GM18873 (cell line): ENCODE results near the gene DAB1.

Experiments used
- ATAC-seq: cut with Tn5 transposase; IDR thresholded peaks from one replicate; pipeline ENCODE4 v1.9.1; 2021; ENCODE audit warnings: mild to moderate bottlenecking, moderate library complexity, moderate number of reproducible peaks; ENCODE audit not compliant: unreplicated experiment, low FRiP score

The DAB1 gene

DNA sequence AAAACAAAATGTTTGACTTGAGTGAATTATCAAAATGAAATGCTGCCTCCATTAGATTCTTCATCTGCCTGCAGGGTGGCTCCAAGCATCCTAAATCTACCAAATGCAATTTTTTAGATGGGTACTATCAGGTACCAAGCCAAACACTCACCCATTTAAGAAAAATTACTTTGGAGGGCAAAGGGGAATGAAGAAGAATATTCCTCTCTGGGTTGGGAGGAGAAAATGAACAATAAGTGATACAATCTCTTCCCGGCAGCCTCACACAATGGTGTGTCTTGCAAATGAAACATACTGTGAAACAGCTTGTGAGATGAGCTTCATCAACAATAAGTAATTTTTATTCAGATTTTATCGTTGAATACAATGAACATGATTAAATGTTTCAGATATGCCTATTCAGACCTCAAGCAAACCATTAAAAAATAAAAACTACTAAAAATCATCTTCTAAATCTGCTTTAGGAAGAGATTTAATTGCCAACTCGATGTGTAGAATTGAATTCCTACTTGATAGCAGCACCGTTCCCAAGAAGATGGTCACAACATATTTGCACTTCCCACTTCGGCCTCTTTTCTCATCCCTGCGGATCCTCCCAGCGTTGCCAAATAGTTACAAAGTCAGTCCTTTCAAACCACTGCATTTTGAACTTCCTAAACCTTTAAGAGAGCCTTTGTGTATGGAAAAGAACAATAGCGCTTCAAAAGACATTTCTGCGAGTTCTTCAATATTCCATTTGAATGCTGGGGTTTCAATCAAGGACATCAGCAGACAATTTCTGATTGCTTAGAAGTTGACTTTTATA is 2.7 kb downstream of the DAB1 start:
- ATAC-seq = no peak

DNA sequence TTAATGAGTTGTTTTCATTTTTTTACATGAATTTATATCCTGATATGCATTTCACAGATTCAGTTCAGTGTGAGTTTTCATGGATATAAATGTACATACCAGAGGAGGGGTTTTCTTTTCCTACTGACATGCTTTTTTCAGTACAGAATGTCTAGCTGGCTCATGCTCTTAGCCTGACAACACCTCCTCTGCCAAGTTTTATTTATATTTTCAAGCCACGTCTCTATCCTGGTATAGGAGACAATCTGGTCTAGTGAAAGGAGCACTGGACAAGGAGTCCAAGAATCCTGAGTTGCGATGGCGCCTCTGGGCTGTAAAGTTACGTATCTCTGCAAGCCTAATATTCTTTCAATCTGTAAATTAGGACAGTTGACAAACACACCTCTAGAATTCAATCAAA is 4.9 kb downstream of the DAB1 start:
- ATAC-seq = no peak

DNA sequence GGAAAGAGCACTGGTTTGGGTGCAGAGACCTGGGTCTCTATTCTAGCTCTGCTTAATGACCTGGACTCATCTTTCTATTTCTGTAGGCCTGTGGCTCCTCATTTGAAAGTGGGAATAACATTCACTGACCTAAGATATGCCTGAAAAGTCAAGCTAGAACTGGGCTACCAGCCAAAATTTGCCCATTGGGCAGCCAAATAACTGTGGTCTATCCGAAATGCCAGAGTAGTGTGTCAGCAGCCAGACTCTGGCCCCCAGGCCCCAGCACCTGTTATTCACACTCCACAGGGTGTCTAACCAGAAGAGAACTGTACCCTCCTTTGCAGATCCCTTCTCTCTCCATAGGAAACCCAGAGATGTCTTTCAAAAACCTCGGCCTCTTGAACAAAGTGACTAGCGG is 12.6 kb downstream of the DAB1 start:
- no peak for ATAC-seq

DNA sequence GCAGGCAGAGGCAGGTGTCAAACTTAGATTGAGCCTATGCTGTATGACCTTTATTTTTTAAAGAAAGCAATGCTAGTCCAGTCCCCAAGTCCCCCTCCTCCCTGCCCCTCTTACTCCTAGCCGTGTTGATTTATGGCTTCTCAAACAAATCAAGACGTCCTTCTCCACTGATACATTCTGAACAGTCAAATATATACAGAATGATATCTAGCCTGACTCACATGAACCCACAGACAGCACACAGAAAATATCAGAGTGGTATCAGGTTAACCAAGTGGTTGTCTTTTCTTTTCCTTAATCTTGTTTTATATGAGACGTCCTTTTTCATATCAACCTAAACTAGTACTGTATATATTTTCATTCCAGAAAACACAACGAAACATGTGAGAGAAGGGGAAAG is 13.4 kb downstream of the DAB1 start:
- no peak for ATAC-seq

DNA sequence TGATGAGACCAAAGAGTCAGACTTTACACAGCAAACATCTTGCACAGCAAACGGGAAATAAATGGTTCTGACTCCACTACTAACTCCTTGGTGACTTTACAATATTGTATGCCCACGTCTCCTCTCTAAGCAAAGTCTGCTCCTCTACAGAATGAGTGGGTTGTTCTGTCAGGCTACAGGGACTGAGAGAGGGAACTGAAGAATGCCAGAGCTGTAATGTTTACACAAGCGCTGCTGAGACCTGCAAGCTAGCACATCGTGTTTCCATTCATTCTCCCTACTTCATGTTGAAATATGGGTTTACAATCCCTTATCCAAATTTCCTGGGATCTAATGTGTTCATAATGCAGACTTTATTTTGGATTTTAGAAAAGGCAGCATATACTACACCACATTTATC is 15.9 kb downstream of the DAB1 start:
- ATAC-seq = no peak

DNA sequence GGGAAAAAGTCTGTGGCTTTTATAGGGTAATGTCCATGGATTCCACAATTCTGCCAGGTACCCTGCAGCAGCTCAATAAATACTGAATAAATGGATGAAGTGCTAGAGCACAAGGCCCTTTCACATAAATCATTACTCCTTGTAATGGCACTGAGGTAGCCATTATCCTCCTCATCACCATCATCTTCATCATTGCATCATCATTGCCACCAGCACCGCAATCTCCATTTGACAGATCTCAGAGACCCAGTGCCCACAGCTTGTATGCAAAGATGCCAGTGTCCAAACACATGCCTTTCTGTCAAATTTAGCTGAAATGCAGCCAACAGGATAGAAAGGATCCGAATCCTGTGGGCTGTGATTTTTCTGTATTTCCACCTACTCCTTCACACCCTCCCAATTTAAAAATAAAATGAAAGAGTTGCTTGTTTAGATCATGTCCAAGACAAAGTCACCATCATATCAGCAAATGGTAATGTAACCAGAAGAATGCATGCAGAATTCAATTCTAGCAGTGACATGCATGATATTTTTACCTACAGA is 17.4 kb downstream of the DAB1 start:
- ATAC-seq = no peak

DNA sequence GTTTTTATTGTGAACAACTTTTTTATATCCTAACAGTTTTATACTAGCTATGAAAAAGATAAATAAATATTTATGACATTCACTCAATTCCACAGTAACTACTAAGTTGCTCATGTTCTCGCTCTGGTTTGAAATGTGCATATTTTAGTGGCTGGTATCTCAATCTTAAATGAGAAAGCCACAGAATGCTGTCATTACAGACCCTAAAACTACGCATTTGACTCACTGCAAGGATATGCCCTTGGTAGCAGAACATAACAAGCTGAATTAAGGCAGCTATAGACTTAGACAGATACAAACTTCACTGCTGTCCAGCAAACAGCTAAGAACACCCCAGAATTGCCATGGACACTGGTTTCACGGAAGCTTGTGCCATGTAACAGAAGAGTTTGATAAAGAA is 19.0 kb downstream of the DAB1 start:
- ATAC-seq = no peak

DNA sequence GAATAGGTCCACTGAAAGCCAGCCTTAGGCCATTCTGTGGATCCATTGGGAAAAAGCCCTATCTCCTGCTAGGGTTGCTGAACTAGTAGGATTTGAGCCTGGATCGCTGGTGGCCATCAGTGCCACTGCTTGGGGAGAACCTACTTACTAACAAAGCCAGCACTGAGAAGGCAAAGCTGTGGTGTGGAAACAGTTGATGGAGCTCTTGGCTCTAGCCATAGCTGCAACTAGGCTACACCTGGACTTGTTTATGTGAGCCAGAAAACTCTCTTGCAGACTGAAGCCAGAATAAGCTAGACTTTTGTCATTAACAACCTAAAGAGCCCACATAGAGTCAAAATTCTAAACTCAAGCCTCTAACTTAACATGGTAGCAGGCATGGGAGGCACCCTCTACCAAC is 20.7 kb downstream of the DAB1 start:
- no peak for ATAC-seq

DNA sequence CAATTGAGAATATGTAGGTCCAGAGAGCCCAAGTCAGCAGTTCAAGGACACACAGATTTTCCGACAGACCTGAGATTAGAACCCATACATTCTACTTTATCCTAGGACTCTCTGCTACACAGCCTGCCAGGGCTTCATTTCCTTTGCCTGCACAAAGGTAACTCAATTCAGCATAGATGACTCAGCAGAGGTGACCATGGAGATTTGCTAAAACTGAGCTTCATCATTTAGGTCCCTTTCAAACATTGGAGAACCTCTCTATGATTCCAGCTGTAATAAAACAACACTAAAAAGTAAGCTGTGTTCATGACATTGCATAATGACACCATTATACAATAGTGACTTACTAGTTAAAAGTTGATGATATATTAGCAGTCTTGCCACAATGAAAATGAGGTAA is 22.2 kb downstream of the DAB1 start:
- no peak for ATAC-seq

DNA sequence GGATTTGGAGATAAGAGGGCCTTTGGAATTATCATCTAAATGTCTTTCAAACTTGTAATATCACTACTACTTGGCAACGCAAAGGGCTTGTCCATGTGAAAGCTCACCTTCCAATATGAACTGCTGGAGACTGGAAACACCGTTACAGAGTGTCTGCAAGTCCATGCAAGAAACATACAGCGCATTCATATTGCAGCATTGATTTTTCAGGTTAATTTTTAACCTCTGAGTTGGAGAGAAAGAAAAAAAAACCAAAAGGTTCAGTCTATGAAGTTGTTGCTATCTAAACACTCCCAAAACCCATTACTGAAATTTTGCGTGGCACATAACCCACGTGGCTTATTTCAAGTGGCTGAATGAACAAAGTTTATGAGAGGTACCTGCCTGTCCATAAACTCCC is 23.8 kb downstream of the DAB1 start:
- no peak for ATAC-seq

DNA sequence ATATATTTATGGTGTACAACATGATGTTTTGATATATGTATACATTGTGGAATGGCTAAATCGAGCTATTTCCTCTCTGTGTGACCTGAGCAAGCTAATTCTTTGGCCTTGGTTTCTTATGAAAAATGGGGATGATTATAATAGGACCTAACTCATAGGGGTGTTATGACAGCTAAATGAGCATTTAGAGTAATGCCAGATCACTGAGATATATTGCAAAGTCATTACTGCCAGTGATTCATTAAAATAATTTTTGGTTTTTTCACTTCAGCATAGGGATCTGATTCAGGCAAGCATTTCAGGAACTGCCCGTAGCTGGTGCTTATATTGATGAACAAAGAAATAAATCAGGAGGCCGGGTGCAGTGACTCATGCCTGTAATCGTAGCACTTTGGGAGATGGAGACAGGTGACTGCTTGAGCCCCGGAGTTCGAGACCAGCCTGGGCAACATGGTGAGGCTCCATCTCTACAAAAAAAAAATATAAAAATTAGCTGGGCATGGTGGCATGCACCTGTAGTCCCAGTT is 30.7 kb downstream of the DAB1 start:
- no peak for ATAC-seq

DNA sequence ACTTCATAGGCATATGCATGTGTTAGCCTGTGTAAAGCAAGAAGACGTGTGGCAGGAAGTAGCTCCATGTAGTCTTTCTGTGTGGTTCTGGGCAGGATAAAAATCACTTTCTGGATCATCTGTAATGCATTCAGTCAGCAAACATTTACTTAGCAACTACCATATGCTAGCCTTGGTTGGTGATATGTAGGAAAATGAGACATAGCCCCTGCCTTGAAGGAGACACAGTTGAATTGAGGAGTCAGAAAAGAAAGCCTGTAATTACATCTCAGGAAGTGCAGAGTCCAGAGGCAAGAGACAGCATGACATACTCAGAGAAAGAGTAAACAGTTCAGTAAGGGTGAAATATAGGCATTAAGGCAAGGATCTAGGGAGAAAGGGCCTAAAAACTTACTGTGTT is 38.5 kb downstream of the DAB1 start:
- ATAC-seq = no peak

DNA sequence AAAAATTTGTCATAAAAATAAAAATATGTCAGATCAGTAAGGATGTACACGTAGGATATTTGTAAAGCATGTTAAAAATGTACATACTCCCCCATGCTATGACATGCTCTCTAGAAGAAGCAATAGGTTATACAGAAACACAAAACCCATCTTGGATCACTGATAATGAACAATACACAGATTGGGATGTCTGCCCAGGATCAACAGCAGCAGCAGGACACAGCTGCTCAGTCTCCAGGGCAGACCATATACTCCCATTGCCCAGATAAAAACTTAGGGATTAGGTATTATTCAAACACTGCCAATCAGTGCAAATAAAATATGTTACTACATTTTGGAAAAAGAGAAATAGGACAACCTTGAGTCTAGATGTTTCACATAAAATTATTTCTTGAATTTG is 39.0 kb downstream of the DAB1 start:
- no peak for ATAC-seq

DNA sequence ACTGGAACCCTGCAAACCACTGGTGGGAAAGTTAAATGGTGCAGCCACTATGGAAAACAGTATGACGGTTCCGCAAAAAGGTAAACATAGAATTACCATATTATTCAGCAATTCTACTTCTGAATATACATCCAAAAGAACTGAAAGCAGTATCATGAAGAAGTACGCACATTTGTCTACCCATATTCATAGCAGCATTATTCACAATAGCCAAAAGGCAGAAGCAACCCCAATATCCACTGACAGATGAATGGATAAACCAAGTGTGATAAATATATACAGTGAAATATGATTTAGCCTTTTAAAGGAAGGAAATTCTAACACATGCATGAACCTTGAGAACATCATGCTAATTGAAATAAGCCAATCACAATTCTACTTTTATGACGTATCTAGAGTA is 39.6 kb downstream of the DAB1 start:
- no peak for ATAC-seq

DNA sequence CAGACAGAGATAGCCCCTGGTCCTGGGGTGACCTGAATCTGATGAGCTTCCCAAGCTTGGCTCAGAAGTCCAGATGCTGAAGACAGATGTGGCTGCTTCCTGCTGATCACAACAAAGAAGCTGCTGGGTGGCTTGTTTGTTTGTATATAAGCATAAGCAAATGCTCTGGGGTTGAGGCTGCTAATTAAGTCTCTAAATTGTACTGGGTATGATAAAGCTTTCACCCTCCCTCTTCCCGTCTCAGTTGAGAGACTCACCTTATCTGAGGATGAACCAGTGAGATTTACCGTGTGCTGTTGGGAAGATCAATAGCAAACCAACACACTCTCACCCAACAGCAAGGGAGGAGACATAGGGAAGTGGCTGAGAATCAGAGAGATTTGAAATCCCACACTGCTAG is 42.0 kb downstream of the DAB1 start:
- no peak for ATAC-seq

DNA sequence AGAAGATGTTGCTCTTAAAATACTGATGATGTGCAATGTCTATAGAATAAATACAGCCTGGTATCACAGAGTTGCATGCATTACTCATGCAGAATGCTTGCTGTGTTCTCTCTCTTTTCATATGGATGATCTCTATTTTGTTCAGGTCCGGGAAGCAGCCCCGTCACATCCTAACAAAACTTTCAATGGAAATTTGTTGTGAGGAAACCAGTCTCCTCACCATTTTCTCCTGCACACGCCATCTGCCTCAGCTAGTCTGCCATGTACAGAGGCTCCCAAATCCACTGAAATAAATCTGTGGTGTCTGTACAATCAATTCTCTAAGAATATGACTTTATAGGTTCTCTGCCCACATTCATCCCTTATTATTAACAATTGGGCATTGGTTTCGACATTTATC is 42.4 kb downstream of the DAB1 start:
- no peak for ATAC-seq

DNA sequence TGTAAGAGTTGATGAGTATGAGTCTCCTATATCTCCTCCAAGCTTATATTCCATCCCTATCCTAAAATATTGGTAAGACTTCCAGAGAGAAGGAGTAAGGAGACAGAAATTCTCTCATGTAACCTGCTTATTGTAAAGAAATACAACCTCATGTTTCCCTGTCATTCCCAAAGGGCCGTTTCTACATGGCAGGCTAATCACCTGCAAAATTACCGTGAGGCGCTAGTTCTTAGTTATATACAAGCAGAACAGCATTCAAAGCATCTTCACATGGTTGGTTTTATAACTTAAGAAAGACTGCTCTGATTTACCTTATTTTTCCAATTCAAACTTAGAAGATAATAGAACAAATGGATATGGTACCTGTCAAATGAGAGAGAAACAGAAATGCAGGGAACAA is 42.9 kb downstream of the DAB1 start:
- ATAC-seq = no peak

DNA sequence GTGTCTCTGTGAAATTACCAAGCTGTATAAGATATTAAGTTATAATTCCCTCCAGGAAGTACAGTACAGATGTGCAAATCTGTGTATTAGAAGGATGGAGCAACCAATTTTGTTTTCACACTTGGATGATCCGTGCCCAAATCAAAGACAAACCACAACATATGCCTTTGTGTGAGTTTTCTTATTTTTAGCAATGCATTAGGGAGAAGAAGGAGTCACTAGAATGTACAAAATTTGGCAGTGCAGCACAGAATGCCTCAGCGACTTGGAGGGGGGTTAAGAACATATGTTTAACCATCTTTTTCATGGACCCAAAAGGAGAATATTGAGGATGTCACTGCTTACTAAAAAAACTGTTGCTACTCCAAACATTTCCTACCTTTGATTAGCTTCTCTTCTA is 45.3 kb downstream of the DAB1 start:
- no peak for ATAC-seq

DNA sequence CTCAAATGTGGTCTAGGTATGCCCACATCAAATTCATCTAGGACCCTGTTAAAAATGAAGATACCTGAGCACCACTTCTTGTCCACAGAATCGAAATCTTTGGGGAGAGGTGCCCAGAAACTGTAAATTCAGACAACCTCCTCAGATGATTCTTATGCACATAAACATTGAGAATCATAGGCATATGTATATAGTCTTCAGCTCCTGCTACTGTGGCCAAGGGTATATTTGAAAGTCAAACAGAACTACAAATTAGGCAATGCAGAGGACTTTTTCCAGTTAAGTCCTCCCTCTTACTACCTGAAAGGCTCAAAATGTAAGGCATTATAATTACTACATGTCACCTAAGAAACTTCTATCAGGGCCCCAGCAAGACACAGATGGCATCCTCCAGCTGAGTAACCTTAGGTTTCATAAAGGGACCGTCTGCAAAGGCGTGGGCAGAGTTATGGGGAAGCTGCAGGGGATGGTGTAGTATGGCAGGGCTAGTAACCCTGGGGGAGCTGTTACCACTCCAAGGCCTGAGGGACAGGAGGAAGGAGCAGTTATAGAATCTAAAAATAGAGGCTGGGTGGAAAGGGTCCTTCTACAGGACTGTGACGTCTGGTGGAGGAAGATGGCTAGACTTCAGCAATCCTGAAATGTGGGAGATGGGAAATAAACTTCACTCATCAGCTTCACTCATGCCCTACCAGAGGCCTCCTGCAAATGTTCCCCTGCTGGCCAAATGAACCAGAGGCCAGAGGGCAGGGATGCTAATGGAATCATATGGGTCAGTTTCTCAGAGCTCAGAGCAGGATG is 46.3 kb downstream of the DAB1 start:
- ATAC-seq = no peak

DNA sequence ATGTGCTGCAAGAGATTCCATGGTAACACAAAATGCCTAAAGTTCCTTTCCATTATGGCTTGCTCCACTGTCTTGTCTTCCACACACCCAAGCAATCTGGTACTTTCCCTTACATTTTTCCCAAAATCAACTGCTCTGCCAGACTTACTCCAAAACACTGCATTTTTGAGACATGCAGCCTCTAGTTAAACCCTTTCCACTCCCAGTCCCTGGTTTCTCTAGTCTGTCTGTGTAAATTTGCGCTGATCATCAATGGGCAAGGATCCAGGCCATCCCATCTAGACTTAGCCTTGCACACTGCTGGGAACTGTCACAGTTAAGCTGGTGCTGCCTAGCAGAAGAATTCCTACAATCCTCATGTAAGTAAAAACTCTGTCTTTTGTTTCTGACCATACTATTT is 47.8 kb downstream of the DAB1 start:
- no peak for ATAC-seq

DNA sequence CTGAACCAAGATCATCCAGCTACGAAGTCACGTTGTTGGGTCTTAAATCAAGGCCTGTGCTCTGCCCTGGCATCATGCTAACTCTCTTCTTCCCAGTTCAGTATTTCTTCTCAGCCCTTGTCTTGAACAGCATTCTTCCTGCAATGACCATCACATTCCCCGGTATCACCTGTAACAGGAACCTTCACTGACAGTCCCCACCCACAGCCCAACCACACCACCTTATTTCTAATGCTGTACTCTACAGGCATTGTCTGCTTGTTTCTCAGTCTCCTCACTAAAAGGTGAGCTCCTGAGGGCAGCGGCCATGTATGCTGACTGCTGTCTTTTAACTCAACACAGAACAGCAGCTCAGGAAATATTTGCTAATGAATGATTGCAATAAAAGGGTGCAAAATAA is 54.0 kb downstream of the DAB1 start:
- no peak for ATAC-seq

DNA sequence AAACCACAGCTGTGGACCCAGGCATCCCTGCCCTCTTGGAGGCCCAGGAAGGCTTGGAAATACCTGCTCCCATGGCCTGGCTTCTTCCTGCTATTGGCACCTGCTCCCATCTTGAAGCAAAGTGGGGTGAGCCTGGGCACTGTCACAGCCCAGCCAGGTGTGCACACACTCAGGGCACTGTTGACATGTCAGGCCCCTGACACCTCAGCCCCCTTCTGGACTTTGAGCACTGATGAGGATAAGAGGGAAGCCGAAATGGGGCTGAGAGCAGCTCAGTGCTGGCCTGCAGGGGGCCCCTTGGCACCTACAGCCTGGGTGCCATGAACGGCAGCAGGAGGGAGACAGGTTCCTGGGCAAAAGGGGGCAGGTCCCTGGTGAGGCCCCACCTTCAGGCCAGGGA is 55.9 kb downstream of the DAB1 start:
- ATAC-seq = no peak
